GM21367 (cell line): ENCODE results near the gene PPIP5K1.
"Not testable (repeated sequence)": the region's sequence is repeated elsewhere in the genome, so short reads cannot be mapped to it uniquely, and the experiment has no call there.

Experiments used
- ATAC-seq: cut with Tn5 transposase; IDR thresholded peaks from one replicate; pipeline ENCODE4 v1.9.1; 2021; ENCODE audit not compliant: unreplicated experiment

Gene PPIP5K1

DNA sequence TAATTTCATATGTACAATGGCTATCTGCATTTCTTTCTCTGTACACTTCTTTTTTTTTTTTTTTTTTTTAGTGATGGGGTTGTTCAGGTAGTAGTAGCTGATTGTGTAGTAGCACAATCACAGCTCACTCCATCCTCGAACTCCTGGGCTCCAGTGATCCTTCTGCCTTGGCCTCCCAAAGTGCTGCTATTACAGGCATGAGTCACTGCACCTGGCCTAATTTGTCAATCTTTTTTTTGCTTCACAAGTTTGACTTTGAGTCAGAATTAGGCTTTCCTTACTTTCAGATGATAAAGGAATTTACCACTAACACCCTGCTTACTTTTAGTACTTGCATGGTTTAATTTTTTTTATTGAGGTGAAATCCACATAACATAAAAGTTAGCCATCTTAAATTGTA, 44.6 kb downstream of the PPIP5K1 start:
- ATAC-seq: no peak

DNA sequence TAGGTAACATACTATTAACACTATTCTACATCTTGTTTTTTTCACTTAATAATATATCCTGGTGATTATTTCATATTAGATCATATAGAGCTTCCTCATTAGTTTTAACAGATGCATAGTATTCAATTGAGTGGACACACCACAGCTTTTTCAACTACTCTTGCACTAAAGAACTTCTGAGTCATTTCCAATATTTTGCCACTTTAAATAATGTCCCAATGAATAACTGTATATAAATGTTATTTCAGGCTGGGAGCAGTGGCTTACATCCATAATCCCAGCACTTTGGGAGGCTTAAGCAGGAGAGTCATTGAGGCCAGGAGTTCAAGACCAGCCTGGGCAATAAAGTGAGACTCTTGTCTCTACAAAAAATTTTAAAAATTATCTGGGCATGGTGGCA, 45.7 kb downstream of the PPIP5K1 start:
- no peak for ATAC-seq

DNA sequence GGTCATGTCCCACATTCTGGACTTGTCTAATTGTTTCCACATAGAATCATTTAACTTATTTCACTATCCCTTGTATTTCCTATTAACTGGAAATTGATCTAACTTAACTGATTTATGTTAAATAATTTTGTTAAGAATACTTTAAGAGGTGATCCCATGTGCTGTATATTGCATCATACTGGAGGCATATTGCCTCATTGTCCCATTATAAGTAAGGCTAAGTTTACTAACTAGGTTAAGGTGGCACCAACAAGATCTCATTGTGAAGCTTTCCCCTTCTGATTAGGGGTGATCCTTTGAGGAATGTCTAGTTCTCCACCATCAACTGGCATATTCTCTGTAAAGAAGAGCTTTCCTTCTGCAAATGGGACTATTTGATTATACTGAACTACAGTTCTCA, 48.2 kb downstream of the PPIP5K1 start:
- ATAC-seq: no peak

DNA sequence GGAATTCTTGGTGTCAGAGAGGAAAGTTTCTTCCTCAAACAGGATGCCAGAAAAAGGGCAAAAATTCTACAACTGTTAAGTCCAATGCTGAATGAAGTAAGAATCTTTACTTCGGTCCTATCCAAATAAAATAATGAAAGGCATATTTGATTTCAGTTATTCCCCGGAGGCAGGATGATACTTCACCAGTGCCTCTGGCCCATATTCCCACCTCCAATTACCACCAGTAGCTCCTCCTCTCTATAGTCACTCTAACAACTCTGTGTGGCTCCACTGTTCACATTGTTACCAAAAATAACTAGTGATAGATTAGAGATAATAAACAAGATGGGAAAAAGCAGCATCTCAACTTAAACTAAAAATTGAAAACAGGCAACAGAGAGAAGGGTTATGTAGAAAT, 51.9 kb downstream of the PPIP5K1 start:
- no peak for ATAC-seq

DNA sequence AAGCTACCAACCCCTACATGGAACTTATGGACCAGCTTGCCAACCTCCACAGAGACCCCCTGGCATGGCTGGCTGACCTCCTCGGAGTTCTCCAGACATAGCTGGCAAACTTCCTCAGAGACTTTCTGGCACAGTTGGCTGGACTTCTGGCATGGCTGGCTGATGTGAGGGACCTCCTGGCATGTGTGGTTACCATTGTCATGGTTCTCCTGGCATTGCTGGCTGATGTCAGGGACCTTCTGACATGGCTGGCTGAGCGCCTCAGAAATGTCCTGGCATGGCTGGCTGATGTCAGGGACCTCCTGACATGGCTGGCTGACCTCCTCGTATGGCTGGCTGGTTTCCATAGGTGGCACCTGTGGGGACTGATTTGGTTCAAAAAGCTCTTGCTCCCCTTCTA, 55.1 kb downstream of the PPIP5K1 start:
- ATAC-seq: no peak

DNA sequence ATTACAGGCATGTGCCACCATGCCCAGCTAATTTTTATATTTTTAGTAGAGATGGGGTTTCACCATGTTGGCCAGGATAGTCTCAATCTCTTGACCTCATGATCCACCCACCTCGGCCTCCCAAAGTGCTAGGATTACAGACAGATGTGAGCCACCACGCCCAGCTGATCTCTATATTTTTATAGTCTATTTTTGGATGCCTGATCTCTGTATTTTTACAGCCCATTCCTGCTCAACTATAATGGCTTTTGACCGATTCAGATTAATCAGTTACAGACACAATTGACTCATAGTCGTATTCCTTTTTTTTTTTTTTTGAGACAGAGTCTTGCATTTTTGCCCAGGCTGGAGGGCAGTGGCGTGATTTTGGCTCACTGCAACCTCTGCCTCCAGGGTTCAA, 57.2 kb downstream of the PPIP5K1 start:
- not testable (repeated sequence) for ATAC-seq

DNA sequence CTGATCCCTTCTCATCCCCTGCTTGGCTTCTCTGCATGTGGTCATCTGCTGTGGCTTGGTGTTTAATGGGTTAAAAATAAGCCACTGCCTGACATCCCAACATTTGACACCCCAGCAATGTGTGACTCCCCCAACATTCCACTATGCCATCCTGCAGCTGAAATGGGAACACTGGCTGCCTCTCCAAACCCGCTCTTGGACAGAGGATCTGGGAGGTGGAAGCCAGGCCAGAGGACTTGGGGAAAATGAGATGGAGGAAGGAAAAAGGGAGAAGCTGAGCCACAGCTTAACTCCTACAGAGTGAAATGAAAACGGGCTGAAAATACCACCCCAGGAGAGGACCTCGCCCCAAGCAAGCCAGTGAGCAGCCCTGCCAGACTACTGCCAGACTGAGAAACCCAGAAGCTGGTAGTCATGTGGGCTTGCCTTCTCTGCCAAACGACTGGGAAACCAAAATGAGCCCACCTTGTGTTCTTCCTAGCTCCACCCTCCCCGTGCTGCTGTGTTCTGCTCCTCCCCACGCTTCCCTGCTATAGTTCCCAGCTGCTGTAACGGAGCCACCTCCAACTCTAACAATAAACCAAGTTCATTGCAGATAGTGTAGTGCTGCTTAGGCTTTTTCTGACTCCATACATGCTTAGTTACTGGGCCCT, 58.9 kb downstream of the PPIP5K1 start:
- no peak for ATAC-seq

DNA sequence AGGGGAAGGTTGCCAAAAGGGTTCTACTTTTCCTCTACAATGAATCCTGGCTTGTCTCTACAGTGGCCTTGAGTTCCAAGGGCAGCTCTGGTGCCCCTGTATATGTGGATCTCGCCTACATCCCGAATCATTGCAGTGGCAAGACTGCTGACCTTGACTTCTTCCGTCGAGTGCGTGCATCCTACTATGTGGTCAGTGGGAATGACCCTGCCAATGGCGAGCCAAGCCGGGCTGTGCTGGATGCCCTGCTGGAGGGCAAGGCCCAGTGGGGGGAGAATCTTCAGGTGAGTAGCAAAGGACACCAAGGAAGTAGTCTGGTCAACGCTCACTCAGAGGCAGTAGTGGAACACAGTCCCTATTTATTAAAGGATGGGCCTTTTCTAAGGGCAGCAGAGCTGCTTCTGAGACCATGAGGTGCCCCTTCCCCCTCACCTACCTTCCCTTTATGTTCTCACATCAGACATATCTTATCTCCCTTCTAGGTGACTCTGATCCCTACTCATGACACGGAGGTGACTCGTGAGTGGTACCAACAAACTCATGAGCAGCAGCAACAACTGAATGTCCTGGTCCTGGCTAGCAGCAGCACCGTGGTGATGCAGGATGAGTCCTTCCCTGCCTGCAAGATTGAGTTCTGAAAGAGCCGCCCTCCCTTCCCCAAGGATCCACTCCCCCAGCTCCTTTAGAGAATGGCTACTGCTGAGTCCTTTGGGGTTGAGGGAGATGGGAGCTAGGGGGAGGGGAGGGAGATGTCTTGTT, 60.2 kb downstream of the PPIP5K1 start:
- no peak for ATAC-seq

DNA sequence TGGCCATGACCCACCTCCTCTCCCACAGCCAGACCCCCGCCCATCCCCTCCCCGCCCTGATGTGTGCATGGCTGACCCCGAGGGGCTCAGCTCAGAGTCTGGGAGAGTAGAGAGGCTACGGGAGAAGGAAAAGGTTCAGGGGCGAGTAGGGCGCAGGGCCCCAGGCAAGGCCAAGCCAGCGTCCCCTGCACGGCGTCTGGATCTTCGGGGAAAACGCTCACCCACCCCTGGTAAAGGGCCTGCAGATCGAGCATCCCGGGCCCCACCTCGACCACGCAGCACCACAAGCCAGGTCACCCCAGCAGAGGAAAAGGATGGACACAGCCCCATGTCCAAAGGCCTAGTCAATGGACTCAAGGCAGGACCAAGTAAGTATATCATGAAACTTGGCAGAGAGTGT, 60.9 kb downstream of the PPIP5K1 start:
- ATAC-seq: no peak

DNA sequence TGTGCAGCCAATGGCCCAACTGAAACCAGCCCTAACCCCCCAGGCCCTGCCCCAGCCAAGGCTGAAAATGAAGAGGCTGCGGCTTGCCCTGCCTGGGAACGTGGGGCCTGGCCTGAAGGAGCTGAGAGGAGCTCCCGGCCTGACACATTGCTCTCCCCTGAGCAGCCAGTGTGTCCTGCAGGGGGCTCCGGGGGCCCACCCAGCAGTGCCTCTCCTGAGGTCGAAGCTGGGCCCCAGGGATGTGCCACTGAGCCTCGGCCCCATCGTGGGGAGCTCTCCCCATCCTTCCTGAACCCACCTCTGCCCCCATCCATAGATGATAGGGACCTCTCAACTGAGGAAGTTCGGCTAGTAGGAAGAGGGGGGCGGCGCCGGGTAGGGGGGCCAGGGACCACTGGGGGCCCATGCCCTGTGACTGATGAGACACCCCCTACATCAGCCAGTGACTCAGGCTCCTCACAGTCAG, 61.4 kb downstream of the PPIP5K1 start:
- no peak for ATAC-seq

DNA sequence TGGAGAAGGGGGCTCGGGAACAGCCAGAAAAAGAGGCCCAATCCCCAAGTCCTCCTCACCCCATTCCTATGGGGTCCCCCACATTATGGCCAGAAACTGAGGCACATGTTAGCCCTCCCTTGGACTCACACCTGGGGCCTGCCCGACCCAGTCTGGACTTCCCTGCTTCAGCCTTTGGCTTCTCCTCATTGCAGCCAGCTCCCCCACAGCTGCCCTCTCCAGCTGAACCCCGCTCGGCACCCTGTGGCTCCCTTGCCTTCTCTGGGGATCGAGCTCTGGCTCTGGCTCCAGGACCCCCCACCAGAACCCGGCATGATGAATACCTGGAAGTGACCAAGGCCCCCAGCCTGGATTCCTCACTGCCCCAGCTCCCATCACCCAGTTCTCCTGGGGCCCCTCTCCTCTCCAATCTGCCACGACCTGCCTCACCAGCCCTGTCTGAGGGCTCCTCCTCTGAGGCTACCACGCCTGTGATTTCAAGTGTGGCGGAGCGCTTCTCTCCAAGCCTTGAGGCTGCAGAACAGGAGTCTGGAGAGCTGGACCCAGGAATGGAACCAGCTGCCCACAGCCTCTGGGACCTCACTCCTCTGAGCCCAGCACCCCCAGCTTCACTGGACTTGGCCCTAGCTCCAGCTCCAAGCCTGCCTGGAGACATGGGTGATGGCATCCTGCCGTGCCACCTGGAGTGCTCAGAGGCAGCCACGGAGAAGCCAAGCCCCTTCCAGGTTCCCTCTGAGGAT, 62.0 kb downstream of the PPIP5K1 start:
- no peak for ATAC-seq

DNA sequence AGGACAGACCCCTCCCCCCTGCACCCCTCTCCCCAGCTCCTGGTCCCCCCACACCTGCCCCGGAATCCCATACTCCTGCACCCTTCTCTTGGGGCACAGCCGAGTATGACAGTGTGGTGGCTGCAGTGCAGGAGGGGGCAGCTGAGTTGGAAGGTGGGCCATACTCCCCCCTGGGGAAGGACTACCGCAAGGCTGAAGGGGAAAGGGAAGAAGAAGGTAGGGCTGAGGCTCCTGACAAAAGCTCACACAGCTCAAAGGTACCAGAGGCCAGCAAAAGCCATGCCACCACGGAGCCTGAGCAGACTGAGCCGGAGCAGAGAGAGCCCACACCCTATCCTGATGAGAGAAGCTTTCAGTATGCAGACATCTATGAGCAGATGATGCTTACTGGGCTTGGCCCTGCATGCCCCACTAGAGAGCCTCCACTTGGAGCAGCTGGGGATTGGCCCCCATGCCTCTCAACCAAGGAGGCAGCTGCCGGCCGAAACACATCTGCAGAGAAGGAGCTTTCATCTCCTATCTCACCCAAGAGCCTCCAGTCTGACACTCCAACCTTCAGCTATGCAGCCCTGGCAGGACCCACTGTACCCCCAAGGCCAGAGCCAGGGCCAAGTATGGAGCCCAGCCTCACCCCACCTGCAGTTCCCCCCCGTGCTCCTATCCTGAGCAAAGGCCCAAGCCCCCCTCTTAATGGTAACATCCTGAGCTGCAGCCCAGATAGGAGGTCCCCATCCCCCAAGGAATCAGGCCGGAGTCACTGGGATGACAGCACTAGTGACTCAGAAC, 62.8 kb downstream of the PPIP5K1 start:
- no peak for ATAC-seq

DNA sequence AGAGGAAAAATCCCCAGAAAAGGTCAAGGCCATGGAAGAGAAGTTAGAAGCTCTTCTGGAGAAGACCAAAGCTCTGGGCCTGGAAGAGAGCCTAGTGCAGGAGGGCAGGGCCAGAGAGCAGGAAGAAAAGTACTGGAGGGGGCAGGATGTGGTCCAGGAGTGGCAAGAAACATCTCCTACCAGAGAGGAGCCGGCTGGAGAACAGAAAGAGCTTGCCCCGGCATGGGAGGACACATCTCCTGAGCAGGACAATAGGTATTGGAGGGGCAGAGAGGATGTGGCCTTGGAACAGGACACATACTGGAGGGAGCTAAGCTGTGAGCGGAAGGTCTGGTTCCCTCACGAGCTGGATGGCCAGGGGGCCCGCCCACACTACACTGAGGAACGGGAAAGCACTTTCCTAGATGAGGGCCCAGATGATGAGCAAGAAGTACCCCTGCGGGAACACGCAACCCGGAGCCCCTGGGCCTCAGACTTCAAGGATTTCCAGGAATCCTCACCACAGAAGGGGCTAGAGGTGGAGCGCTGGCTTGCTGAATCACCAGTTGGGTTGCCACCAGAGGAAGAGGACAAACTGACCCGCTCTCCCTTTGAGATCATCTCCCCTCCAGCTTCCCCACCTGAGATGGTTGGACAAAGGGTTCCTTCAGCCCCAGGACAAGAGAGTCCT, 63.6 kb downstream of the PPIP5K1 start:
- ATAC-seq: no peak

DNA sequence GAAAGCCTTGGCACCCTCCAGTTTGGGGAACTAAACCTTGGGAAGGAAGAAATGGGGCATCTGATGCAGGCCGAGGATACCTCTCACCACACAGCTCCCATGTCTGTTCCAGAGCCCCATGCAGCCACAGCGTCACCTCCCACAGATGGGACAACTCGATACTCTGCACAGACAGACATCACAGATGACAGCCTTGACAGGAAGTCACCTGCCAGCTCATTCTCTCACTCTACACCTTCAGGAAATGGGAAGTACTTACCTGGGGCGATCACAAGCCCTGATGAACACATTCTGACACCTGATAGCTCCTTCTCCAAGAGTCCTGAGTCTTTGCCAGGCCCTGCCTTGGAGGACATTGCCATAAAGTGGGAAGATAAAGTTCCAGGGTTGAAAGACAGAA, 64.9 kb downstream of the PPIP5K1 start:
- ATAC-seq: no peak

DNA sequence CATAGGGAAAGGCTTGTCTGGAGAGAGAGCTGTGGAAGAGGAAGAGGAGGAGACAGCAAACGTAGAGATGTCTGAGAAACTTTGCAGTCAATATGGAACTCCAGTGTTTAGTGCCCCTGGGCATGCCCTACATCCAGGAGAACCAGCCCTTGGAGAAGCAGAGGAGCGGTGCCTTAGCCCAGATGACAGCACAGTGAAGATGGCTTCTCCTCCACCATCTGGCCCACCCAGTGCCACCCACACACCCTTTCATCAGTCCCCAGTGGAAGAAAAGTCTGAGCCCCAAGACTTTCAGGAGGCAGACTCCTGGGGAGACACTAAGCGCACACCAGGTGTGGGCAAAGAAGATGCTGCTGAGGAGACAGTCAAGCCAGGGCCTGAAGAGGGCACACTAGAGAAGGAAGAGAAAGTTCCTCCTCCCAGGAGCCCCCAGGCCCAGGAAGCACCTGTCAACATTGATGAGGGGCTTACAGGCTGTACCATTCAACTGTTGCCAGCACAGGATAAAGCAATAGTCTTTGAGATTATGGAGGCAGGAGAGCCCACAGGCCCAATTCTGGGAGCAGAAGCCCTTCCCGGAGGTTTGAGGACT, 65.7 kb downstream of the PPIP5K1 start:
- ATAC-seq: no peak

DNA sequence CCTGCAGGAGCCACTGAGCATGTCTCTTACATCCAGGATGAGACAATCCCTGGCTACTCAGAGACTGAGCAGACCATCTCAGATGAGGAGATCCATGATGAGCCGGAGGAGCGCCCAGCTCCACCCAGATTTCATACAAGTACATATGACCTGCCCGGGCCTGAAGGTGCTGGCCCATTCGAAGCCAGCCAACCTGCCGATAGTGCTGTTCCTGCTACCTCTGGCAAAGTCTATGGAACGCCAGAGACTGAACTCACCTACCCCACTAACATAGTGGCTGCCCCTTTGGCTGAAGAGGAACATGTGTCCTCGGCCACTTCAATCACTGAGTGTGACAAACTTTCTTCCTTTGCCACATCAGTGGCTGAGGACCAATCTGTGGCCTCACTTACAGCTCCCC, 66.4 kb downstream of the PPIP5K1 start:
- no peak for ATAC-seq

DNA sequence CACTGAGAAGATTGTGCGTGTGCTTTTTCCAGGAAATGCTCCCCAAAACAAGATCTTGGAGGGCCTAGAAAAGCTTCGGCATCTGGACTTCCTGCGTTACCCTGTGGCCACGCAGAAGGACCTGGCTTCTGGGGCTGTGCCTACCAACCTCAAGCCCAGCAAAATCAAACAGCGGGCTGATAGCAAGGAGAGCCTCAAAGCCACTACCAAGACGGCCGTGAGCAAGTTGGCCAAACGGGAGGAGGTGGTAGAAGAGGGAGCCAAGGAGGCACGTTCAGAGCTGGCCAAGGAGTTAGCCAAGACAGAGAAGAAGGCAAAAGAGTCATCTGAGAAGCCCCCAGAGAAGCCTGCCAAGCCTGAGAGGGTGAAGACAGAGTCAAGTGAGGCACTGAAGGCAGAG, 67.8 kb downstream of the PPIP5K1 start:
- no peak for ATAC-seq

DNA sequence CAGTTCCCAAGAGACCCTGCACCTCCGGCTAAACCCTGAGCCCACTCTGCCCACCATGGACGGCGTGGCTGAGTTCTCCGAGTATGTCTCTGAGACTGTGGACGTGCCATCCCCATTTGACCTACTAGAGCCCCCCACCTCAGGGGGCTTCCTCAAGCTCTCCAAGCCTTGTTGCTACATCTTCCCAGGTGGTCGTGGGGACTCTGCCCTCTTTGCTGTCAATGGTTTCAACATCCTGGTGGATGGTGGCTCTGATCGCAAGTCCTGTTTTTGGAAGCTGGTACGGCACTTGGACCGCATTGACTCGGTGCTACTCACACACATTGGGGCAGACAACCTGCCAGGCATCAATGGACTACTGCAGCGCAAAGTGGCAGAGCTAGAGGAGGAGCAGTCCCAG, 68.6 kb downstream of the PPIP5K1 start:
- ATAC-seq: no peak

DNA sequence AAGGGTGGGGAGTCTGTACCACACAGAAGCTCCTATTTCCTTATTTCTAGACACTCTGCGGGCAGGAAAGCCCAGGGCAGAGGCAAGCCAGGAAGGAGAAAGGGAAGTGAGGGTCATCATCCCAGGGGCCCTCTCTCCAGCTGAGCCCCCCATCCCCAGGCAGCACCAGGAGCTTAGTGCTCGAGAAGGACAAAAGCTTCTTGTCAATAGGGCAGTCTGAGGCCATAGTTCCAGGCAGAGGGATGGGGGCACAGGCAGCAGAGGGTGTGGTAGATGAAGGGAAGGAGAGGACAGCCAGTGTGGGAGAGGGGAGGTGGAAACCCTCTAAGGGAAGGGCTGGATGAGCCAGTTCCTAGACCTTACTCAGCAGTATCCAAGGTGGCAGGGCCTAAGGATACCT, 69.9 kb downstream of the PPIP5K1 start:
- ATAC-seq: no peak

DNA sequence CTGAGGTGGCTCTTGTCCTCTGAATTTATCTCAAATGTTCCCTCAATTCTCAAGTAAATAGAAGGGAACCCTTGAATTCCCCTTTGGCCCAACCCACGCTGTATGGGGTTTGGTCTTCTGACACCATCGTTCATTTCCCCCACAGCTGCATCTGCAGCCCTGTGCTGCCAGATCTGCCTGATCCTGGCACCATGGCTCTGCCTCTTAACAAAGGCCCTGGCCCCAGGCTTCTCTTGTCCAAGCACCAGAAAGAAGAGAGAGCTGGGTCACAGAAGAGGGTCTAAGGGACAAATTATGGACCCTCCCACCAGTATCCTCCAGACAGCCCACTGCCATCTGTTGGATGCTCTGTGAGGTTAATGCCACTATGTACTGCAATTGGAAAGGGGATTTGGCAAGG, 70.8 kb downstream of the PPIP5K1 start:
- no peak for ATAC-seq
